PC-9 (cell line): Measurements from ENCODE around the gene ZMIZ1.

Experiments used
- CTCF ChIP-seq: fragments of 200-600 bp; sonication (generic); conservative IDR thresholded peaks from 2 replicates; pipeline ENCODE4 v1.6.1; 2017; ENCODE audit warnings: mixed run types, antibody characterized with exemption, mild to moderate bottlenecking, moderate library complexity
- EZH2 ChIP-seq: fragments of 200-600 bp; sonication (generic); IDR thresholded peaks from 2 replicates; pipeline ENCODE4 v1.8.0; 2017; ENCODE audit warnings: antibody characterized with exemption, low read depth

- no peak for TF ChIP-seq CTCF
- no peak for TF ChIP-seq EZH2
Observed at GRCh38 chr10:79126351-79127080, 57.8 kb downstream of the ZMIZ1 start.
